ENCODE results near the gene SLCO4A1. TPM values are rescaled to one million over a fixed set of nuclear protein-coding genes. Genes with fewer than 3 reads are reported as not detected.
A peak's percentile ranks its signal among the peaks of the same experiment; 100 is the strongest.

Gene SLCO4A1
- total and polyA plus RNA-seq, 7 donors, result 3.6 to 26.3 (median 5.7) TPM

DNA sequence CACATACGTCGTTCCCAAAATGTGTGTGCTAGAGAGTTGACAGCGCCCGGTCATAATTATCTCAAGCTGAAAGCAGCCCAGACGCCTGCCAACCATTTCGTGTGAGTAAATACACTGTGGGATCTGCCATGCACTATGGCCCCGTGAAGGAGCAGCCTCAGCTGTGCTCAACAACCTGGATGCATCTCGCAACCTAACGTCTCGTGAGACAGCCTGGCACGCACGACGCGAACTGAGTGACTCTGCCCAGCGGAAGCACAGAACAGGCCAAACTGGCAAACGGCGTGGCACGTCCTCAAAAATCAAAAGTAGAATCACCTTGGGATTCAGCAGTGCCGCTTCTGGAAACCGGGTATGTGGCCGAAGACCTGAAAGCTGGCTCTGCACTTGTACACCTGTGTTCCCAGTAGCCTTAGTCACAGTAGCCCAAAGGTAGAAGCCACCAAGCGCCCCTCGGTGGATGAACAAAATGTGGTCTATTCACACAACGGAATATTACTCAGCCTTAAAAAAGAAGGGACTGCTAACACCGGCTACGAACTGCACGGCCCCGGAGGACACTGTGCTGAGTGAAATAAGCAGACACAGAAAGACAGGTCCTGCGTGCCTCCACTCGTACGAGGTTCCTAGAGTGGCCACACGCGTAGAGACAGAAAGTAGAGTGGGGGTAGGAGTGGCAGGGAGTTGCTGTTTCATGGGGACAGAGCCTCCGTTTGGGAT, 27.2 kb upstream of the SLCO4A1 start:
- Histone ChIP-seq H3K4me3 (no peak overlapping the region), H3K4me1 (peaks cover 0 to 8% (median 2%) of the 10 kb centered on the region in 4 donors), H3K27ac (no peak overlapping the region), H3K9me3 (peaks cover 0 to 4% (median 0%) of the 10 kb centered on the region in 4 donors), H3K27me3 (no peaks in the 10 kb centered on the region), H3K36me3 (no peaks in the 10 kb centered on the region)
- intact Hi-C loops (cut with DNase I), result loop anchor here (5.0 kb wide), 1 partner anchor 208 kb away; the partner anchor contains the start of gene CABLES2
- no peak for DNase-seq
- TF ChIP-seq POLR2A (IDR thresholded peaks at IDR 0.05) (no peak), POLR2AphosphoS5 (IDR thresholded peaks at IDR 0.05) (no peak)
- TF ChIP-seq, protein P1, sequence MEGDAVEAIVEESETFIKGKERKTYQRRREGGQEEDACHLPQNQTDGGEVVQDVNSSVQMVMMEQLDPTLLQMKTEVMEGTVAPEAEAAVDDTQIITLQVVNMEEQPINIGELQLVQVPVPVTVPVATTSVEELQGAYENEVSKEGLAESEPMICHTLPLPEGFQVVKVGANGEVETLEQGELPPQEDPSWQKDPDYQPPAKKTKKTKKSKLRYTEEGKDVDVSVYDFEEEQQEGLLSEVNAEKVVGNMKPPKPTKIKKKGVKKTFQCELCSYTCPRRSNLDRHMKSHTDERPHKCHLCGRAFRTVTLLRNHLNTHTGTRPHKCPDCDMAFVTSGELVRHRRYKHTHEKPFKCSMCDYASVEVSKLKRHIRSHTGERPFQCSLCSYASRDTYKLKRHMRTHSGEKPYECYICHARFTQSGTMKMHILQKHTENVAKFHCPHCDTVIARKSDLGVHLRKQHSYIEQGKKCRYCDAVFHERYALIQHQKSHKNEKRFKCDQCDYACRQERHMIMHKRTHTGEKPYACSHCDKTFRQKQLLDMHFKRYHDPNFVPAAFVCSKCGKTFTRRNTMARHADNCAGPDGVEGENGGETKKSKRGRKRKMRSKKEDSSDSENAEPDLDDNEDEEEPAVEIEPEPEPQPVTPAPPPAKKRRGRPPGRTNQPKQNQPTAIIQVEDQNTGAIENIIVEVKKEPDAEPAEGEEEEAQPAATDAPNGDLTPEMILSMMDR (IDR thresholded peaks at IDR 0.05), result no peak
- WGBS, 2 donors, result 89 to 93% methylated on average over 34 of the region's 34 CpGs

DNA sequence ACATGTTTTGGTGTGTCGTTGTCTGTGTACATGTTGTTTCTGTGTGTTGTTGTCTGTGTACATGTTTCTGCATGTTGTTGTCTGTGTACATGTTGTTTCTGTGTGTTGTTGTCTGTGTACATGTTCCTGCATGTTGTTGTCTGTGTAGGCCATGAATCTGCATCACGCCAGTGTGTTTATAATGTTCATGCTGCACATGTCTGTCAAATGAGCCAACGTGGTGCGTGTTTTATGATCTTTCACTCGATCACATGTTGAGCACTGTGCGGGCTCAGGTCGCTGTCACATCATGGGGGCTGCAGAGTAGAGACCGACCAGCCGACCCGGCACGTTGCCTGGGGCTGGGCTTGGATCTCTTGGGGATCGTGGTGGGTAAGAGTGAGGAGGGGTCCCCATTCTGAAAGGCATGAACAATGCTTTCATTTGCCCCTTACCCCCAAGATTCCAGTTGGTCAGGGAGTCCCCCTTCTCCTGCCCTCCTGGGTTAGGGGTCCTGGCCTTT, 26.5 kb upstream of the SLCO4A1 start:
- Histone ChIP-seq H3K27me3 (no peaks in the 10 kb centered on the region), H3K27ac (no peak overlapping the region), H3K9me3 (peaks cover 0 to 4% (median 0%) of the 10 kb centered on the region in 4 donors), H3K4me3 (no peak overlapping the region), H3K4me1 (peaks cover 0 to 8% (median 2%) of the 10 kb centered on the region in 4 donors), H3K36me3 (no peaks in the 10 kb centered on the region)
- no peak for DNase-seq
- intact Hi-C loops (cut with DNase I), result loop anchor here (1.0 to 5.0 kb wide), 2 partner anchors 116 to 208 kb away; partner anchors contain the start of gene CABLES2
- TF ChIP-seq POLR2A (IDR thresholded peaks at IDR 0.05), result no peak
- no peak for TF ChIP-seq POLR2AphosphoS5 (IDR thresholded peaks at IDR 0.05)
- no peak for TF ChIP-seq EP300 (IDR thresholded peaks at IDR 0.05)
- TF ChIP-seq, protein P1 (IDR thresholded peaks at IDR 0.05), result no peak
- 89 to 93% methylated on average over 12 of the region's 12 CpGs for WGBS, 2 donors

DNA sequence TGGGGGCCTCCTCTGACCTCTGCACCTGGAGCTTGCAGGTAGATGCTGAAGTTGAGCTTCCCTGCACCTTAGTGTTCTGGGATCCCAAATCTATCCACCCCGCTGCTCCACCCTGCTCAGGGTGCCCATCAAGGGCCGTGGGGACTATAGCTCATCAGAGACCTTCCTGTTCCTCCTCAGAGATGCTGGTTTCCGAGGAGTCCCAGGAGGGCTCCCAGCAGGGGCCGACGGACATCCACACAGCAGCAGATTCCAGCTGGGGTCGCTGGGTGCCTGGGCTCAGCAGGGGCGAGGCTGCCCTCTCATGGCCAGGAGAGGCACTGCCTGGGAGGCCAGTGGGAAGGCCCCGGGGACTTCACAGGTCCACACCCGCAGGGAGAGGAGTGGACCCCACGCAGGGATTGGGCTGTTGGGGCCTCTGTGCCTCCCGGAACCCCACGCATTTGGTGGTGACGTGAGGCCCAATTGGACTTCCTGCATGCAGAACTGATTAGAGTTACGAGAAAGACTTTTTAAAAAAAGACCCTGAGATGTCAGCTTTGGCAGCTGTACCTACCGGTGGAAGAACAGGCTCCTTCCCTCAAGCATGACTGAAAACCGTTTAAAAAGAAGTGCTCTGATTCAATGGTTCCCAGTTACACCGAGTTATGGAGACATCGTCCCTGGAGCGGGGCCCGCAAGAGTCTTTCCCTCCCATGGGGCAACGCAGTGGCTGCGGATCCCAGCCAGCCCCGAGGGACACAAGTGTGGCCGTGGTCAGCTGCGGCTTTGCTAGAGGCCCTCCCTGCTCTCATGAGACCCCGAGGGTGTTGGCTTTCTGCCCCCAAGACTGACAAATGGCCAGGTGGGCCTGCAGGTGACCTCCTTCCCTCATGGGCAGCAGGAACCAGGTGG, 25.3 kb upstream of the SLCO4A1 start:
- no peaks in the 10 kb centered on the region for H3K36me3 ChIP-seq
- H3K4me3 ChIP-seq, result no peak overlapping the region
- no peak for TF ChIP-seq POLR2A (IDR thresholded peaks at IDR 0.05)
- TF ChIP-seq POLR2AphosphoS5 (IDR thresholded peaks at IDR 0.05), result no peak
- TF ChIP-seq EP300 (IDR thresholded peaks at IDR 0.05), result peak in 1 of 4 donors; percentile 18
- TF ChIP-seq, protein P1 (IDR thresholded peaks at IDR 0.05), result peak; percentile 91 to 97 (median 94)
- intact Hi-C loops (cut with DNase I), result loop anchor here (1.0 to 5.0 kb wide), 2 partner anchors 117 to 210 kb away; partner anchors contain the start of gene CABLES2
- H3K27ac ChIP-seq, result peak overlapping the region; percentile 40 to 52 (median 49)
- peak; percentile 88 for DNase-seq
- peaks cover 0 to 8% (median 2%) of the 10 kb centered on the region in 4 donors for H3K4me1 ChIP-seq
- H3K27me3 ChIP-seq, result no peaks in the 10 kb centered on the region
- WGBS, 2 donors, result 36 to 40% methylated on average over 26 of the region's 26 CpGs
- no peaks in the 10 kb centered on the region for H3K9me3 ChIP-seq

DNA sequence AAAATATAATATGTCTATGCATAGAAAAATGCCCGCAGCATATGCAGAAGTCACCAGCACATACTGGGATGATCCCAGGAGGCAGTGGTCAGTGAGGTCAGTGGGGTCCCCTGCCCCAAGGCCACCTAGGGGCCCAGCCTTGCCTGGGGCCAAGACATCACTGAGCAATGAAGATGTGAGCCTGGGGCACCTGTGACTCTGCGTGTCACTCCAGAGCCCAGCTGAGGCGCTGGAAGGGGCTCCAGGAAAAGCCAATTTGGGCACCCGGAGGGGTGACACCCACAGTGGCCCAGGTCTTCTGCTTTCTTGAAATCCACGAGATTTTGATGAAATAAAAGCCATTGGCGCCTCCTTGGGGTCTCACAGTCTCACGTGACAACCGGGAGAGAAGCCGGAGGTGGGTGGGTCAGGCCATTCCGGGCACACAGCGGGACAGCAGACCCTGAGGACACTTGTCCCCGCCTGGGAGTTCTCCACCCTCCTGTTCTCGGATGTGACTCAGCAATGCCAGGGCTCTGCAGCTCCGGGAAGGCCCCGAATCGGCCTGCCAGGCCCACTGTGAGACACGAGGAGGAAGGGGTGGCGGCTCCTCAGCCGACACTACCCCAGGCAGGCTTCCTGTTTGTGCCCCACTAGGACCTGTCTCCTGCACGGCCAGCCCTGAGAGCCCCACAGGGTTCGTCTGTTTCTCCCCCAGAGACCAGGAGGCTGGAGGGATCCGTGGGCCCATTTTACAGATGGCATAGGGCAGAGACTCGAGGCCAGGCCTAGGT, 24.4 kb upstream of the SLCO4A1 start:
- Histone ChIP-seq H3K27ac (peak overlapping the region; percentile 40 to 52 (median 49)), H3K9me3 (no peaks in the 10 kb centered on the region), H3K4me3 (no peak overlapping the region), H3K27me3 (no peaks in the 10 kb centered on the region), H3K36me3 (no peaks in the 10 kb centered on the region), H3K4me1 (peaks cover 0 to 14% (median 8%) of the 10 kb centered on the region in 4 donors)
- WGBS, 2 donors, result 56 to 77% methylated on average over 23 of the region's 23 CpGs
- intact Hi-C loops (cut with DNase I), result loop anchor here (5.0 kb wide), 1 partner anchor 211 kb away; the partner anchor contains the start of gene CABLES2
- peak; percentile 81 for DNase-seq
- TF ChIP-seq EP300 (IDR thresholded peaks at IDR 0.05) (peak in 2 of 4 donors; percentile 57 to 73), POLR2A (IDR thresholded peaks at IDR 0.05) (no peak), POLR2AphosphoS5 (IDR thresholded peaks at IDR 0.05) (peak in 2 of 4 donors; percentile 27 to 49)

Data from sigmoid colon (tissue), 7 donors.